SH-SY5Y (cell line): Measurements from ENCODE around the gene DIAPH3.

Experiments used
- GATA2 ChIP-seq: IDR thresholded peaks from 2 replicates; pipeline ENCODE4 v1.6.1; 2011; ENCODE audit warnings: mild to moderate bottlenecking, low read depth, low read length
- GATA3 ChIP-seq: IDR thresholded peaks from 2 replicates; pipeline ENCODE4 v1.6.1; 2011; ENCODE audit warnings: low read depth, mild to moderate bottlenecking, low read length, moderate library complexity

DNA sequence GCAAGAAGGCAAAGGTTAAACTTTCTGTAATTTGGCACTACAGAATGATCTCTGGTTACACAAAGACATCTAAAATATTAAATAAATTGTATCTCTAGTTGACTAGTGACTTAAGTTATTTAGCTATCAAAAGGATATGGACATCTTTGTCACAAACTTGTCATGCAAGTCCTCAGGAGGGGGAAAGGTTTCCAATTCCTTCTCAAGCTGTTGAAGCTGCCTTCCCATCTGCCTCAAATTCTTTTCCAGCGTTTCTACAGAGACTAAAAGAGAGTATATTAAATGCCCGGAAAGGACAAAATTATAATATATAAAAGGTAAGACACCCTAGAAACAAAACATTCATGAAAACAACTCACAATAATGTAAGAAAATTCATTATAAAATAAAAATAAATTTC, 324.5 kb downstream of the DIAPH3 start:
- TF ChIP-seq GATA2 (no peak), GATA3 (no peak)
